Epithelial cell of prostate (primary cell): ENCODE data around the gene MON1A.

Source experiments
- DNase-seq: peaks from one replicate; pipeline ENCODE4 v3.0.0-alpha.2; 2011; ENCODE audit warnings: low read depth, low spot score
- H3K27ac ChIP-seq: fragments of 450-650 bp; 2 replicates; pipeline ENCODE4 v1.5.1; 2017; ENCODE audit warnings: mild to moderate bottlenecking

The MON1A gene

DNA sequence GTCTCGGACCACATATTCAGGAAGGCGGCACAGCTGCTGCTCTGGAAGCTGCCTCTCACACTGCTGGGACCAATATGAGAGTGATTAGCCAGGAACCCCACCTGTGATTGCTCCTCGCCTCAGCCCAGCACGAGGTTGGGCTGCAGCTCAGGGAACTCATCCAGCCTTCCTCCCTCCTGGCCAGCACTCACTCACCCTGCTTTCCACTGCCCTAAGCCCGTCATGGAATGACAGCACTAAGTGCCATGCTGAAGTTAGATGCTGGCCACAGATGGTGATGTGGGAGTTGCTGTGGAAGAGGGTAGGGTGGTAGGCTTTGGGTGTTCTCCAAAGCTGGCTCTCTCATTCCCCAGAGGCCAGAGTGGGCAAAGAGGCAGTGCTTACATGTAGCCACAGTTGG is 33.3 kb downstream of the MON1A start:
- no peak for DNase-seq

DNA sequence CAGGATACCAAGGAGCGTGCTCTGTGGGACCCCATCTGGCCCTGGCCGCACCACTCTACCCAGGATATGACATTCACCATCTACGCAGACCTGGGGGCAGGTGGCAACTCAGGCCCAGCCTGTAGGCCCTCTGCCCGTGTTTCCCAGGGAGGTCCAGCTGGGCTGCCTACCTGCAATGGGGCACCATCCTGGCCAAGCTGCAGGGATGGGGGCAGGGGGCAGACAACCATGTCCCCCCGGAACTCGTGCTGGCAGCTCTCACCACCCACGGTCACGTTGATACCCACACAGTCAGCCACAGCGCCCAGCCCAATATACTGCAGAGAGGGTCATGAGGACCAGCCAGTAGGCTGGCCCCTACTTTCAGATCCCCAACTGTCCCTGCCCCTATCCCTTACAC is 33.8 kb downstream of the MON1A start:
- no peak for DNase-seq

More for the DNA sequence above, 33.3 kb downstream of the MON1A start:
- H3K27ac ChIP-seq: no peak overlapping the region

DNA sequence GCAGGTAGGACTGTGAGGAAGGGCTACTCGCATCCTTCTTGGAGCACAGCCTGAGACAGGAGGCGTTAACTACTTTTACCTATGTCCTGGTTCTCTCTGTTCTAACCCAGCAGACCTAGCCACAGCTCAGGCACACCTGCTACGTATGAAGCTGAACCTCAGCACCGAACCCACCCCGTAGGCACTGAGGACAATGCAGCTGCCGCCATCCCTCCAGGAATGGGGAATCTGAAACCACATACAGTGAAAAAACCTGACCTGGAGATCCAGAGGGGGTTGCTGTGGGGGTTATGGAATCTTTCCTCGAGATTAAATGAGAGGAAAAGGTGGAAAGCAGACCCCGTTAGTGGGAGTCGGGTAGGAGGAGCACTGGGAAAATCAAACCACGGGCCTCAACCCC is 40.3 kb downstream of the MON1A start:
- H3K27ac ChIP-seq: no peak overlapping the region
- no peak for DNase-seq

More for the DNA sequence above, 33.8 kb downstream of the MON1A start:
- no peak overlapping the region for H3K27ac ChIP-seq

DNA sequence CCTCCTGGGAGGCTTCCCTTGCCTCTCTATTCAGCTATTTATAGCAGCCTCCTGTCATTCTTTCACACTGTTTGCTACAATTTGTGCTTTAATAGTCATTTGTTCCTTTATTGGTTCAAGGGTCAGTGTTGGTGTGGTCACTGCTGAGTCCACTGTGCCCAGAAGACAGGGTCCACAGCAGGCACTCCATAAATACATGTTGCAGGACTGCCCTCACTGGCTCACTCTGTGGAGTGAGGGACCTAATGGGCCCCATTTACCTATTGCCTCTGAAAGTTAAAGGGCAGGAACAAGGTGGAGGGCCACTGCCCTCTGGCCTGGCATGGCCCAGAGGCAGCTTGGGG is 42.7 kb downstream of the MON1A start:
- H3K27ac ChIP-seq: no peak overlapping the region

GRCh38 chr3:49883998-49884397 is 45.6 kb downstream of the MON1A start:
- no peak for DNase-seq
- H3K27ac ChIP-seq: no peak overlapping the region

More for the DNA sequence above, 42.7 kb downstream of the MON1A start:
- no peak for DNase-seq

DNA sequence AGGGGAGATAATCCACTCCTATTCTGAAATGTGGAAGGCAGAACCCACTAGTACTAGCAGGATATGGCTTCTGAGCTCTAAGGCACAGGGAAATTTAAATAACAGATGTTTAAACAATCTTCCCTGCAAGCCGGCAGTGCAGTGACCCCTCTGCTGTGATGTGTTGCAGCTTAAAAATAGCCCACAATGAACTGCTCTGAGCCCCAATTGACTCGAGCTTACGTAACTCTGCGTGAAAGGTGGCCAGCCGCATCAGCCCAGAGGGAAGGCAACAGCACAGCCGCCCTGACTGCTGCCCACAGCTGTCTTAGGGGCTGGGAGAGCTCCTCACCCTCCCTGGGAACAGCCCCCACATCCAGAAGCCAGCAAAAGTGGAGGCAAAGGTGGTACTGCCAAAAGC is 47.4 kb downstream of the MON1A start:
- no peak for DNase-seq
- no peak overlapping the region for H3K27ac ChIP-seq

DNA sequence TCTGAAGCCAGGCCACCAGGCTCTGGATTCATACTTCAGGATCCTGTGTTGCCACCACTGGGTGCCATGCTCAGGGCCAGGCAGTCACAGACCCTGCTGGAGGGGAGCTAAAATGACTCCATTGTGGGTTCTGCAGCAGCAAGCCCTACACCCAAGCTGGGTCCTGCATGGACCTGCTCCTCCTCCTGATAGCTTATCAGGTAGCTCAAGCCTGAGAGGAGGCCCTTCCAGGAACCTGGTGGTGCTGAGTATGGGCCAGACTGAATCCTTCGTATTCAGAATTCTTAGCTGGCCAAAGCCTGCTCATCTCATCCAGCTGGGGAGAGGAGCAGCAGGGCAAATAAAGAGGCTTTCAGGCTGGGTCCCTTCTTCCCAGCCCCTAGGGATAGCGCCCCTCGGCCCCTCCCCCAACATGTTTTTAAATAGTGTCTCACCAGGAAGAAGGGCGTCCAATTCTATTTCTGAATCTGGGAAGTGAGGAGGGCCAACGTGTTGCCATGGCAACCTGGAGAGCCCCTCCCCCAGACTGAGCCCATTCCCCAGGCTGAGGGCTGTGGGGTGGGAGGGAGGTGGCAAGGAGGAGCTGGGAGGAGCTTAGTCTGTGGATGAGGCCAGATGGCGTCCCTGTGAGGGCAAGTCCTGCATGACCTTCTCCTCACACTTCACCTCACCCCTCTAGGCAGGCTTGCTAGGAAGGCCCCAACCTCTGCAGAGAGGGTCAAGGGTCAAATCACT is 48.9 kb downstream of the MON1A start:
- no peak for DNase-seq
- H3K27ac ChIP-seq: no peak overlapping the region

- H3K27ac ChIP-seq: no peak overlapping the region
- no peak for DNase-seq
Measured at GRCh38 chr3:49879721-49880120, 49.9 kb downstream of the MON1A start.

DNA sequence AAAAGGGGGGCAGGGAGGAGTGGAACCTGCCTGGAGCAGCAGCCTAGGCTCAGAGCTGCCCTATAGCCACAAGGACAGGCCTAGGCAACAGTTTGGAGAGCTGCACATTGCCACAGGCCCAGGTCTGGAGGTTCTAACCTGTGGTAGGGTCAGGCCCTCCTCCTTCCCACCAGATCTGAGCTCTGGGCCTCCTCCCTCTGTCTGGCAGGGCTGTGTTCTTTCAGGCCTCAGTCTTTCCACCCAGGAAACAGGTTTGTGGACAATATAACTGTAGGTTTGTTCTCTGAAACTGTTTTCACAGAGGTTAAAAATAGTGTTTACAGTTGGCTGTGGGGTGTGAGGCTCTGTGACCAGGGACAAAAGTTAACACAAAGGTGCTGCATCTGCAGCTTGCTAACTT is 50.9 kb downstream of the MON1A start:
- H3K27ac ChIP-seq: no peak overlapping the region
- no peak for DNase-seq

GRCh38 chr3:49877716-49878115 is 51.9 kb downstream of the MON1A start:
- no peak for DNase-seq
- no peak overlapping the region for H3K27ac ChIP-seq

DNA sequence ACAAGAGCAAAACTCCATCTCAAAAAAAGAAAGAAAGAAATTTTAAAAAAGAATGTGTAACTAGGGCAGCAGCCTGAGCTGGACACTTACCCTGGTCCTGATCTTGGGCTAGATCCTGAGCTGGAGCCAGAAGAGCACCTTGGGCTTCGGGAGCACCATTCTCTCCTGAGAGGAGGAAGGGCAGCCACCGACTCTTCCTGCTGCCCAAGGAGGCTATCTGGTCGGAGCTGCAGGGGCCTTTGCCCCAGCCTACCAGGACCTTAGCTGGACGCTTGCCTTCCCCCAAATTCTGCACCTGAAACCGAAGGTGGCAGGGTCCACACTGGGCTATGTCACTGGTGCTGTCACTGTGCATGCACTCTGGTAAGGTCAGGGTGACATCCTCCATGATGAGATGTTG is 53.0 kb downstream of the MON1A start:
- H3K27ac ChIP-seq: no peak overlapping the region

DNA sequence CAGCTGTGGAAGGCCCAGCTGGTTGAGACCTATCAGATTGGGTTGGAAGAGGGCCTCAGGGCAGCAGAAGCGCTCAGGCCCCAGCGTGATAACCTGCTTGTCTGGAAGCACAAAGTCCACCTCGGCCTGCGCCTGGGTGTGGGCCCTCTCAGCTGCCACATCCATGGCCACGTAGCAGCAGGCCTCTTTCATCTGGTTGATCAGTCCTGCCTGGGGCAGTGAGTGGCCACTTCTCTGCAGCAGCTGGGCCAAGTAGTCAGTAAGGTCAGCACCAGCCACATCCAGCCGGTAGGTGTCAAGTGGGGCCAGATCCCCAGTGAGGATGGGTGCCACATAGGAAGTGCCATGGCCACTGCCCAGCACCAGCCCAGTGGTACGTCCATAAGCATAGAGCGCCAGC is 56.0 kb downstream of the MON1A start:
- DNase-seq: no peak
- H3K27ac ChIP-seq: no peak overlapping the region

More for the DNA sequence above, 53.0 kb downstream of the MON1A start:
- DNase-seq: no peak

GRCh38 chr3:49872801-49873281 is 56.8 kb downstream of the MON1A start:
- DNase-seq: no peak

DNA sequence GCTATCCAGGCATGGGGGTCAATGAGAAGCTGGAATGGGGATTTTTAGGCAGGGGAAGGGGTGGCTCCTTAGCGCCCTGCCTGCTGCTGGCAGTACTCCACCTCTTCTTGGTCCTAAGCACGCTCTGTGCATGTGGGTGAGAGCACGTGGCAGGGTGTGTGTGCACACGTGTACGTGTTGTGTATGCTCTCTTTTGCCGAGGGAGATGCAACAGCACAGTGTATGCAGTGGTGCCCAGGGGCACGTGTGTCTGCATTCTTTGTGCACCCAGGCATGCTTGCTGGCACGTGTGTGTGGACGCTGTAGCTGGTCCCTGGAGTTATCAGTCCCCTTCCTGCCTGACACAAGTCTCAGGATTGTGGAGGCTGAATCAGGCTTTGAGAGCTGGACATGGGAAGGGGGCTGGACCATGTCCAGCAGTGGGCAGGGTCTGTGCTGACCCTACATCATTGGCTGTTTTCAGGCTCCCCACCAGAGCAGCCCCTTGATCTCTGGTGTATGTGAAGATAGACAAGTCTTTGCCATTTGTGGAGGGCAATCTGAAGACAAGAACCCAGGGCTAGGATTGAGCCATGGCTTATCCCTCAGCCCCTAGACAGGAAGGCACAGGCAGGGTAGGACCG is 58.0 kb downstream of the MON1A start:
- H3K27ac ChIP-seq: no peak overlapping the region
- no peak for DNase-seq

More at GRCh38 chr3:49872801-49873281, 56.8 kb downstream of the MON1A start:
- no peak overlapping the region for H3K27ac ChIP-seq

DNA sequence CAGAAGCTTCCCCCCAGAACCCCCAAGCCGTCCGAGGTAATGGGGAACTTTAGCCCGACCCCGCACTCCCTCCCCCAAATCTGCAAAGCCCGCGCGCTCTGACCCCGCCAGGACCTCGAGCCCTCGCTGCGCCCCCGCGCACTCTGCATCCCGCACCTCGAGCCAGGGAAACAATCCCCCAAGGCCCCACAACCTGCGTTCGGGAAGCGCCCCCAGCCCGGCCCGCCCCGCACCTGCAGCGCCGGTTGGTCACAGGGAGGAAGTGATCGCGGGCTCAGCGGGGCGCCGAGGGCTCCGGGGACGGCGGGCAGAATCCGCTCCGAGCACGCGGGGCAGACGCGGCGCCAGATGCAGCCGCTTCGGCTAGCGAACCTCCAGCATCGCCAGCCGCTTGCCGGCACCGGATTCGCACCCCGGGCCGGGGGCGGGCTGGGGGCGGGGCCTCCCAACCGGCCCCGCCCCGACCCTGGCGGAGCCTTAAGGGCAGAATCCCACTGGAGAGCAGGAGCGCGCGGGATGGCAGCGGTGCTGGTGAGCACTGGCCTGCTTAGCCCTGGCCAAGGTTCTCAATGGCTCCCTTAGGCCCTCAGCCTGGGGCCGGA is 60.0 kb downstream of the MON1A start, which contains the start of gene CAMKV:
CAMKV (minus strand) TSS at position 382 of the 602 bp plus-strand sequence. CDS start 7,518 bp downstream, outside the sequence.
- no peak for DNase-seq
- H3K27ac ChIP-seq: no peak within 1 kb of the TSS

DNA sequence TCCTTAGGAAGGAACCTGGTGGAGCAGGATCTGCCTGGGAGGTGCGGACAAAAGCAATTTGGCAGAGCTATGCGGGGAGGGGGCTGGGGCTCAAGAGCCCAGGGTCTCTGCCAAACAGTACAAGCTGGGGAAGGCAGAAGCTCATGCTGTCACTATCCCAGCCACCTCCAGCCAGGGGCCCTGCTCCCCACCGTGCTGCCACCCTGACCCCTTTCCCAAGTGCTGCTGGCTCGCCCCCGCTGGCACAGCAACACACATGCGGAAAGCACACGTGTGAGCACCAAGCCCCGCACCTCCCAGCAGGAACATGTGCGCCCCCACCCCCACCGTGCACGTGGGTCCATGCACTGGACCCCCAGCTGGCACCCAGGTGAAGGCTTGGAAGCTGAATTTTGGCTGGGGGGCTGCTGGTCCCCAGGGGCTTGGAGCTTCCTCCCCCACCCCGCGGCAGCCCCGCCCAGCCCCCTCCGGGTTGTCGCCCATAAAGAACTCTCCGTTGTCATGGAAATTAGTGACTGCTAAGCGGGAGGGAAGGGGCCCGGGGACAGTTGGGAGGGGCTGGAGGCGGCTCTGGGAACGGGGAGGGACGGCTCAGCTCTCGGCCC is 60.6 kb downstream of the MON1A start:
- DNase-seq: no peak

DNA sequence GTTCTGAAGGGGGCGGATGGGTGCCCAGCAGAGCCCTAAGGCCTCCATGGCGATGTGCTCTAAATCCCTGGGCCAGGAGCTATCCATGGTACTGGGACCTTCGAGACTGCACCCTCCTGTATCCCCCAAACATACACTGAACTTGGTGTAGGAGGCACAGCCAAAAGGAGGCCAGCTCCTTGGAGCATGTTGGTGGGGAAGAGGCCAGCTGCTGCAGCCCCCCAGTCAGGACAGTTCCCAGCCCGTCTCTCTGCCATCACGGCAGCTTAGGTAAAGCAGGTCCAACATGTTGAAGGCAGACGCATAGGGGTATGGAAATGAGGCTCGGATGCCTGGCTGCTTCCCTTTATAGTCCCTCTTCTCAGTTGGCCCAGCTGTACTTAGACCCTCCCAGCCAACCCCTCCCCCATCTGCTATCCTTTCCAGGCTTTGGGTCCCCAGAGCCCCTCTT is 61.7 kb downstream of the MON1A start:
- no peak overlapping the region for H3K27ac ChIP-seq
- DNase-seq: no peak

More for the DNA sequence above, 60.6 kb downstream of the MON1A start:
- H3K27ac ChIP-seq: no peak overlapping the region

DNA sequence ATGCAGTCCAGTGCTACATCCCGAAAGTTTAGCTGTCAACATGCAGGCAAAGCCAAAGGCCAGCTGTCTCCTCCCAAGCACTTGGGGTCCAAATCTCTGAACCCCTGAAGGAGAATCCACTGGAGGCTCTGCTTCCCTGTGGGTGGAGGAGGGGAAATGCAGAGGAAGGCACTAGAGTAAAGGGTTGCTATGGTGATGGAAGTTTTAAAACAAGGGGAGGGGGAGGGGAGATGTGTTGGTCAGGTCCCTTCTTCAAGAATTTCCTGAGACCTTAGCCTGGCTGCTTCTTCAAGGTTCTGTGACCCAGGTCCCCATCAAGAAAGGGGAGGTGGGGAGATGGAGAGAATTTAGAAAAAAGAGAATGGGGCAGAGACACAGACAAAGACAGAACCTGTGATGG is 62.2 kb downstream of the MON1A start:
- DNase-seq: no peak
- no peak overlapping the region for H3K27ac ChIP-seq

- no peak overlapping the region for H3K27ac ChIP-seq
- no peak for DNase-seq
Measured at GRCh38 chr3:49865198-49865784, 64.3 kb downstream of the MON1A start.

- DNase-seq: no peak
Measured at GRCh38 chr3:49864505-49864904, 65.1 kb downstream of the MON1A start.

More at GRCh38 chr3:49864505-49864904, 65.1 kb downstream of the MON1A start:
- no peak overlapping the region for H3K27ac ChIP-seq
